CD4-positive, alpha-beta T cell treated with Interleukin-2 at 100 ng/mL for 4 hours (primary cell): Measurements from ENCODE around the gene ANKRD65.
"Not testable (repeated sequence)": the region's sequence is repeated elsewhere in the genome, so short reads cannot be mapped to it uniquely, and the experiment has no call there.

Experiments
- DNase-seq: peaks from one replicate; pipeline ENCODE4 v3.0.0-alpha.2; 2020; ENCODE audit warnings: low spot score

Gene ANKRD65

DNA sequence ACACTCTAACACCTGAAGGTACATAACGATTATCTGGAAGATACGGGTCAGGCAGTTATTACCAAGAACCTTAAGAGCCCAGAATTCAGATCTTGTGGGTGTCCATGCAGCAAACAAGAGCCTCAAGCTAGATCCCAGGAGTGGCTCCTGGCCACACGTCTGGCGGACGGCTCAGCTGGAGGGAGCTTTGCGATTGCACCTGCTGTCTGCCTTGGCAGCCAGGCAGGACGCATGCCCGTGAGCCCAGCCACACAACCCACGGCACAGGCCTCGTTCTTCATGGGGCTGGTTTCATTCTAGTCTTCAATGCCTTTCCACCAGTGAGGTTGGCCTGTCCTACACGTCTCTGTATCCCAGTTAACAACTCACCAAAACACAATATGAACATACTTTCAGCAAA lies 27.6 kb downstream of the ANKRD65 start:
- no peak for DNase-seq

DNA sequence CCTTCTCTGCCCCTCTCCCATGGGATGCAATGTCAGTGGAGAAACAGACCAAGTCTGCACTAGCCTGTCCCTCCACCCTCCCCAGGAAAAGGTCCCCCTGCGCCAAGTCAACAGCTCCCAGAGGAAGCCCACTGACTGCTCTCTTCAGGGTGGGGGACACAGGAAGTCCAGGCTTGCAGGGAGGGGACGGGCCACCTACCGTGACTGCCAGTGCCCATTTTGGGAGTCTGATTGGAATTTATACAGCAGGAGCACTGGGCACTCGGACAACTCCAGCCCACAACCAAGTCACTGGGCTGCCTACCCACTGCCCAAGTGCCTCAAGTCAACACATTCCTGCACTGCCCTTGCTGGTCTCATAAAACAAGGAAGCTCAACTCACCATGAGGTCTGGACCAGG lies 28.1 kb downstream of the ANKRD65 start:
- DNase-seq, result no peak

- no peak for DNase-seq
These were observed 29.9 kb downstream of the ANKRD65 start for GRCh38 chr1:1391225-1391624.

DNA sequence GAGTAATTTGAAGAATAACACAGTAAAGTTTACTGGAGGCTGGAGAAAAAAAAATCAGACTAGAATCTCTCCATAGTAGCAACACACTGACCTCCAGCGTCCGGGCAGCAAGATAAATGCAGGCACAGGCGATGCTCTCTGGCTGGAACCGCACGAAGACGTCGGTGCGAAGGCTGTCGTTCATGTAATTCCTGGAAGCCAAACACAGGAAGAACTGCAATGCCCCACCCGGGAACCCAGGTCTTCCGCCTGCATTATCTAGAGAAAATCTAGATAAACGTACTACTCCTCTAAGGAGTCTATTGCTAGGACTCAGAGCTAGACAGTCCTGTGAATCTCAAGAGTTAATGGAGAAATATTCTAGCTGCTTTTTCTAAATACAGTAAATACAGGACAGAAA lies 30.4 kb downstream of the ANKRD65 start:
- DNase-seq, result no peak

DNA sequence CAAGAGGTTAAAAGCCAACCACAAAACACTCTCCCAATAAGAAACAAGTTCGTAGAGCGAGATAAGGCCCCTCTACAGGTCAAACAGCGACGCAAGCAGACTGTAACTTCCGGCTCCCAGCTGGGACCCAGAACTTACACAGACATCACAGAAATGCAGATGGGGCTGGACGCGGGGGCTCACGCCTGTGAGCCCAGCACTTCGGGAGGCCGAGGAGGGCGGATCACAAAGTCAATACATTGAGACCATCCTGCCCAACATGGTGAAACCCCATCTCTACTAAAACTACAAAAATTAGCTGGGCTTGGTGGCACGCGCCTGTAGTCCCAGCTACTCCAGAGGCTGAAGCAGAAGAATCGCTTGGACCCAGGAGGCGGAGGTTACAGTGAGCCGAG lies 33.0 kb downstream of the ANKRD65 start:
- DNase-seq, result no peak

GRCh38 chr1:1387098-1388077 lies 33.7 kb downstream of the ANKRD65 start:
- no peak for DNase-seq

- DNase-seq, result no peak
These were observed 35.1 kb downstream of the ANKRD65 start for GRCh38 chr1:1385931-1386330.

DNA sequence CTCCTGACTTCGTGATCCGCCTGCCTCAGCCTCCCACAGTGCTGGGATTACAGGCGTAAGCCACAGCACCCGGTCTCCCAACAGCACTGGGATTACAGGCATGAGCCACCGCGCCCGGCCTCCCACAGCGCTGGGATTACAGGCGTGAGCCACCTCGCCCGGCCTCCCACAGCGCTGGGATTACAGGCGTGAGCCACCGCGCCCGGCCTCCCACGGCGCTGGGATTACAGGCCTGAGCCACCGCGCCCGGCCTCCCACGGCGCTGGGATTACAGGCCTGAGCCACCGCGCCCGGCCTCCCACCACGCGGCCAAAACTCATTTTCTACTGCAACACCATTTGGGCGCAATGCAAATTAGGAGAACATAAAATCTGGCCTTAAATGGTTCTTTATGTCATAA lies 35.7 kb downstream of the ANKRD65 start:
- DNase-seq, result not testable (repeated sequence)

DNA sequence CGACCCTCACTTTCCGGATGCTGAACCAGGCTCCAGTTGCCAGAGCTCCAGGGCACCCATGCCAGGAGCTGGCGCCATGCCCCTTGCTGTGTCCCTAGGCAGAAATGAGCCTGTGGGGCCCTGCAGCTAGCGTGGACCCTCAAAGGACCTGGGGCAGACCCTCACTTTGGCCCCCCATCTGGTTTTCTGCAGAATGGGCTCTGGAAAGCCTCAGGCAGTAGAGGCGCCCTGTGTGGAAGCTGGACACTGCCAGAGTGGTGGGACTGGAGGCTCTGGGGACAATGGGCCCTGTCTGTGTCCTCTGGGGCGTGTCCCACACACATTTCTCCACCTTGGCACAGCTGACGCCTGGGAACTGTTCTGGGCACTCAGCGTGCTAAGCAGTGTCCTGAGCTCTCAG lies 39.8 kb downstream of the ANKRD65 start:
- DNase-seq, result no peak

- DNase-seq, result no peak
These were observed 40.2 kb downstream of the ANKRD65 start for GRCh38 chr1:1380860-1381259.

DNA sequence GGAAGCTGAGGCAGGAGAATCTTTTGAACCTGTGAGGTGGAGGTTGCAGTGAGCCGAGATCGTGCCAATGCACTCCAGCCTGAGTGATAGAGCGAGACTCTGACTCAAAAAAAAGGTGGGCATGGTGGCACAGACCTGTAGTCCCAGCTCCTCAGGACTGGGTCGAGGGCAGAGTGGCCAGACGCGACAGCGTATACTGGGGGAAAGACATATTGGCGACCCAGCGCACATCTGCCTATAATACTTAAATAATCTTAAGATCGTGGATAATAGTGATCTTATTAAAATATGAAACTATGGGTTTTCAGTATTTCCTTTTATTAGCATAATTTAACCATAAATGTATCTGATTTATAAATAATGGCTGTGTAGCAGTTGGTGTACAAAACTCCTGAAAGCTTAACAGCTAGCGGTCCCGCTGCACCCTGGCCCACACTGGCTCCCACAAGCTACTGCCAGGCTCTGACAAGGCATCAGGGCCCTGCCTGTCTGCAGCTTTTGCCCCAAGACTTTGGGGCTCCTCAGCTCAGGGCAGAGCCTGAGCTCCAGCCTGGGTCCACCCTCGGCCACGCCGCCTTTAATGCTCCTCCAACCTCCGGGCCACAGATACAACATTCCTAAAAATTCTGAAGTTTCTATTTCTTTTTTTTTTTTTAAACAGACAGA lies 43.4 kb downstream of the ANKRD65 start:
- DNase-seq, result no peak

DNA sequence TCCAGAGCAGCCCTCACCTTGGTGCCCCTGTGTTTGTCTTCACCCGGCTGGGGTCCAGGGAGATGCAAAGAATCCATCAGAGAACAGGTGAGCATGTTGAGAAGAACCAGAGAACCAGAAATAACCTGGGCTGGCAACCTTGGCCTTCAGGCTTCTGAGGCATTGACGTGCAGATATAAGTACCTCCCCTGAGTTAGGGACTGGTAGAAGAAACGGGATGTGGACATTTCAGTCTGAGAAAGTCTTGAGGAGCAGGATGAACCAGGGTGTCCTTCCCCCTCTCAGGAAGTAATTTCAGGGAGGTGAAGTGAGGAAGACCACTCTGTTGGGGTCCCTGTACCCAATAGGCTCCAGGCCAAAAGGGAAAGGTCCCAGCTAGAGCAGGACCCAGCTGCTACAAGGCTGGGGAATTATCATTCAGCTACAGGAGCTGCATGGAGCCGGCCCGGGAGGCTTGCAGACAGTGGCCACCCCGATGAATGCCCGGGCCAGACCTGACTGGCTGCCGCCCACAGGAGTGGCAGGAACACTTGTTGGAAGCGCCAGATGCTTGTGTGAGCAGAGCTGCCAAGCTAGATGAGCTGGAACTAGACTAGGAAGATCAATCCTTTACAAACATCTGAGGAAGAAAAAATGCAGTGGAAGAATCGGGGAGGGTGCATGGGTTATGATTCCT lies 44.4 kb downstream of the ANKRD65 start:
- DNase-seq, result no peak

DNA sequence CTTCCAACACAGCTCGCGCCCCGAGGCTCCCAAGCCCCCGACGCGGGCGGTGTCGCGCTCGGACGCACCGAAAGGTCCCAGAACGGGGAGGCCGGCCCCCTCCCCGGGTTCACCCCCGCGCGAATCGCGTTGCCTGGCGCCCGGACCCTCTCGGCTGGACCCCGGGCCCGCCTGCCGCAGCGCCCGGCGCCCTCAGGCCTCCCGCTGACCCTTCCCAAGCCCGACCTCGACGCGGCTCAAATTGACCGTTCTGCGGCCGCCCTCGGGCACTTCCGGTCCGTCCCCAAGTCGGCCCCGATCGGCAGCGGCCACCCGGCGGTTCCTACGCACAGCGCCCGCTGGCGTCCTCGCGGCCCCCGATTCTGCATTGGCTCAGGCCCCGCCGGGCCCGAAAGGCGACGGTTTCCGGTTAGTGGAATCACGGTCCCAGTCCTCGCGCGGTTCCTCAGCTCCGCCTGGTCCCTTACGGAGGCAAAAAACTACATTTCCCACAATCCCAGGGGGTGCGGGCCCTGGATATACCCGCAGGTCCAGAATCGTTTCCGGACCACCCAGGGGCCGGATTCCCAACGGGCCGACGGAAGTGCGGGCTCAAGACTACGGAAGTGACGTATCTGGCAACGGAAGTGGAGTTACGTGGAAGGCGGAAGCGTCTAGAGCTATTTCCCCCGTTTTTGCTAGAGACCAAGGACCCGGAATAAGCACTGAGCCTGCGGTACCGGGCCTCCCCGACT lies 46.0 kb downstream of the ANKRD65 start, which contains the start of gene AURKAIP1:
TSS of gene AURKAIP1 (minus strand) at position 279 of the 734 bp plus-strand sequence. CDS start 451 bp downstream, outside the sequence.
- peak; percentile 99 for DNase-seq

GRCh38 chr1:1374589-1374928 lies 46.5 kb downstream of the ANKRD65 start:
- no peak for DNase-seq

GRCh38 chr1:1373815-1374588 lies 47.1 kb downstream of the ANKRD65 start:
- DNase-seq, result no peak

DNA sequence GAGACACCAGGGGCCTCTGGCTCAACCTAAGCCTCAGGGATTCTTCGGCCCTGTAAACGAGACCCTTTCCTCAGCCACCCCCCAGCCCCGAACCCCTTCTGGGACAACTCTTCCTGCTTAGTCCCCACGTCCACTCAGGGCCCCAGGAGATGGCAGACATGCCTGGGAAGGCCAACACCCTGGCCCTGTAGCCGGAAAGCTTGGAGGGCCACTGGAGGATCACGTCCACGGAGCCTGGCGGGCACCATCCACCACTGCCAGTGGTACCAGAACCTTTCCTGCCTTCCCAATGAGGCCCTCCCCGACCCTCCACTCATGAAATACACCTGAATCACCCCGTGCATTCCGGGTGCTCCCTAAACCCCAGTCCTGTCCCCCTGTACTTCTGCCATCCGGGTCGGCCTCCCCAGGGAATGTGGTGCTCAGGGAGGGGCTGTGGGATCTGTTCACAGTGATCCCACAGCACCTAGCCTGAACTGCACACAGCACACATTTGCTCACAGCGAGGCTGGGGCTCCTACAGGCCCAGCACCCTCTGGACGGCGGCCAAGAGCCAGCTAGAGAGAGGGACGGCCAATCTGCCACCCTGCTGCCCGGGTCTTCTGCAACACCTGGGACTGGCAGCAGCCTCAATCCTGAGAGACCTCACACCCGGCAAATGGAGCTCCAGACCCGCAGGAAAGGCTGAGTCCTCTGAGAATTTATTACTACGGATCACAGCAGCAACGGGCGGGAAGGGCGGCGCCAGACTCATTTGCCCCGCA lies 47.8 kb downstream of the ANKRD65 start:
- no peak for DNase-seq

DNA sequence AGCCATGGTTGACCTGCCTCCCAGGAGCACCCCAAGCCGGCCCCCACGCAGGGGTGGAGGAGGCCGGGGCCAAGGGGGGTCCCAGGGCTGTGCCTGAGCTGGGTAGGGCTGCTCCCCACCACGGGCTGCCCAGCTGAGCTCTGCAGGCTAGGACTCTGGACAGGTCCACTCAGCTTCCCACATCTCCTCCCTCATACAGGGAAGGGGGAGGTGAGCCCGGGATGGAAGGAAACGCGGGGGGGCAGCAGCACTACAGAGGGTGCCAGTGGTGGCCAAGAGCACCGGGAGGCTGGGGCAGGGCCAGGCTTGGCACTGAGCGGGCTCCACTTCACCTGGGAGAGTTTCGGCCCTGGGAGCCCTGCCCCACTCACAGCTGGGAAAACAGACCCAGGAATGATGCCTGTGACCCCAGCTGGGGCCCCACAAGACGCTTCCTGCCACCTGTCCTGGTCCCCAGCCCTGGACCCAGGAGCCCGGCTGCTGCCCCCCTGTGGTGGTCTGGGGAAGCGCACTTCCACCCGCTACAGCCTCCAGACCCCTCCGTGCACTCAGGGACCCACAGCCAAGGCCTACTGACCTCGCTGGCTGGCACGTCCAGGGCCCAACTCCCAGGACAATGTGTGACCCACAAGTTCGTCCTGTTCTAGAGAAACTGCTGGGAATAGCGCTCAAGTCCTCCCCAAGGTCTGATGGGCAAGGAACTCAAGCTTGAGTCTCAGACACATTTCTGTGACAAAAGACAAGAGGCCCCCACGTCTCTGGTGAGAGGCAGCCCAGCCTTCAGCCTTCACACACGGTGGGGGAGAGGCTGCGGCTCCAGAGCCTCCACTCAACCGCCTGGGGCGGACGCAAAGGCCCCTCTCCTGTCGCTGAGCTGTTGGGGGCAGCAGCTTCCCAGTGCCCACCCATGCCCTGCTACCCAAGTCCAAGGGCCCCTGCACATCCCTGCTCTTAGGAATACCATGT lies 49.0 kb downstream of the ANKRD65 start:
- peak; percentile 72 for DNase-seq

GRCh38 chr1:1371364-1371745 lies 49.7 kb downstream of the ANKRD65 start:
- peak; percentile 43 for DNase-seq

DNA sequence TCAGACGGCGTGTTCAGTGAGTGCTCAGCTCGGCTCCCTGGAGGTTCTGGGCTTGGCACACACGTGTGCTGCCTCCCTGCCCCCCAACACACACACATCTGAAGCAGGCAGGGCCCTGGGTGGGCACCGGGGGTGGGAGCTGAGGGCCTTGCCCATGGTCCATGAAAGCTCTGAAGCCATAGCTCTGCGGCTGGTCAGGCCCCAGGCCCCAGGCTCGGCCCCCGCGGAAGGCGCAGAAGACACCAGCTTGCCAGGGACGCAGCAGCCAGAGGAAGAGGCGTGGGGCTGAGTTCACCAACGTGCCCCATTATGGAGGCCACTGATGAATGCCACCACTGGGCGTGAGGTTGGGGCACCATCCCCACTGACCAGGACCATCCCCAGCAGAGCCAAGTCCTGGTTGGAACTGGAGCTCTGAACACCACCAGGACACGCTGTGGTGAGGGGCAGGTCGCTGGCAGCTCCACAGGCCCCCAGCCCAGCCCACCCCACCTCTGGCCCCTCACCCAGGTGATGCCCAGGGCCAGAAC lies 50.2 kb downstream of the ANKRD65 start:
- no peak for DNase-seq
